OCI-LY3 (cell line): ENCODE measurements around the gene EFR3B.

Experiments used
- H2AFZ ChIP-seq: fragments of 200-600, 300-600 bp; shearing (Covaris generic); 2 replicates; pipeline ENCODE4 v1.6.0; 2014; ENCODE audit warnings: antibody characterized with exemption, low read depth, low read length
- H3K27ac ChIP-seq: fragments of 200-600, 300-600 bp; sonication (generic); 2 replicates; pipeline ENCODE4 v1.5.1; 2014; ENCODE audit warnings: mild to moderate bottlenecking, low read length, moderate library complexity, mixed read lengths
- H3K27me3 ChIP-seq: fragments of 200-600, 300-600 bp; sonication (generic); 2 replicates; pipeline ENCODE4 v1.6.1; 2014; ENCODE audit warnings: low read depth, low read length, mixed read lengths
- H3K36me3 ChIP-seq: fragments of 200-600, 300-600 bp; sonication (generic); replicated peaks from 2 replicates; pipeline ENCODE3; 2014; ENCODE audit warnings: low read depth, low read length, mixed read lengths
- H3K4me1 ChIP-seq: fragments of 300-600, 200-600 bp; sonication (generic); 2 replicates; pipeline ENCODE4 v1.6.1; 2014; ENCODE audit warnings: low read length, mixed read lengths
- H3K4me2 ChIP-seq: fragments of 200-600, 300-600 bp; sonication (generic); 2 replicates; pipeline ENCODE4 v1.6.1; 2014; ENCODE audit warnings: low read length, mixed read lengths
- H3K4me3 ChIP-seq: fragments of 300-600, 200-600 bp; sonication (generic); 2 replicates; pipeline ENCODE4 v1.5.1; 2014; ENCODE audit warnings: antibody characterized with exemption, mild to moderate bottlenecking, low read length, moderate library complexity
- H3K79me2 ChIP-seq: fragments of 300-600, 200-600 bp; shearing (Covaris generic); 2 replicates; pipeline ENCODE4 v1.6.1; 2014; ENCODE audit warnings: mild to moderate bottlenecking, low read length, mixed read lengths
- H3K9ac ChIP-seq: fragments of 300-600, 200-600 bp; shearing (Covaris generic); 2 replicates; pipeline ENCODE4 v1.6.0; 2014; ENCODE audit warnings: mild to moderate bottlenecking, low read length, moderate library complexity
- H3K9me3 ChIP-seq: fragments of 200-600, 300-600 bp; shearing (Covaris generic); 2 replicates; pipeline ENCODE4 v1.6.1; 2014; ENCODE audit warnings: low read length, mixed read lengths; ENCODE audit not compliant: insufficient read depth
- H4K20me1 ChIP-seq: fragments of 200-600, 300-600 bp; sonication (generic); 2 replicates; pipeline ENCODE4 v1.6.1; 2016; ENCODE audit warnings: low read length, mixed read lengths; ENCODE audit not compliant: insufficient read depth
- EZH2phosphoT487 ChIP-seq: fragments of 200-600 bp; shearing (Covaris generic); IDR thresholded peaks from 2 replicates; pipeline ENCODE4 v1.6.1; 2018; ENCODE audit warnings: antibody characterized with exemption, mixed run types, low read depth
- TF ChIP-seq, protein P1 (sequence below): fragments of 200-600, 300-600 bp; sonication (generic); IDR thresholded peaks from 2 replicates; pipeline ENCODE4 v1.5.1; 2014; ENCODE audit warnings: antibody characterized with exemption, low read length, low read depth

The EFR3B gene

DNA sequence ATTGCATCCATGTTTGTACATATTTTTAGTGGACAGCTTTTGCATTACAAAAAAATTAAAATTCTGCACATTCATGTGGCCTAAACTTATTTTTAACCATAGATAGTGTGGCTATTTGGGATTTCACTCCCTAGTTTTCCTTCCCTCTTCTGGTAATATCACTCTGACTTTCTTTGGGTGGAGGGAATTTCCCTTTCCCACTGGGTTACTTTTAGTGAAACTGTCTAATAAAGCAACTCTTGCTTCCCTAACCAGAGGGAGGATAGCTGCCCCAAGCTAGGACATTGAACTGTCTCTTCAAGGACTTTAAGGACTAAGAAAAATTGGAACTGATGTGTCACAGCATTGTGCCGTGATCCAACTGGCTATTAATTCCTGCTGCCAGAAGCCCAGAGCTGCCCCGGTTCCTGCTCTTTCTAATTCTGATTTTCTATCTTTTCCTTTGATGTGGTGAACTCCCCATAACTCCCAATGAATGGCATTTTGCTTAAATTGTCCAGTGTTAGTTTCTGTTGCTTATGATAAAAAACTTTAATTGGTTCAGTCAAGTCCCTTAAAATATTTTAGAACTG lies 20.0 kb upstream of the EFR3B start:
- H3K4me2 ChIP-seq, result peak overlapping the region; percentile 62
- H3K27me3 ChIP-seq, result peaks cover 47% of the 10 kb centered on the region
- no peaks in the 10 kb centered on the region for H3K79me2 ChIP-seq
- H3K36me3 ChIP-seq, result no peaks in the 10 kb centered on the region
- no peak for TF ChIP-seq EZH2phosphoT487
- TF ChIP-seq, protein P1, sequence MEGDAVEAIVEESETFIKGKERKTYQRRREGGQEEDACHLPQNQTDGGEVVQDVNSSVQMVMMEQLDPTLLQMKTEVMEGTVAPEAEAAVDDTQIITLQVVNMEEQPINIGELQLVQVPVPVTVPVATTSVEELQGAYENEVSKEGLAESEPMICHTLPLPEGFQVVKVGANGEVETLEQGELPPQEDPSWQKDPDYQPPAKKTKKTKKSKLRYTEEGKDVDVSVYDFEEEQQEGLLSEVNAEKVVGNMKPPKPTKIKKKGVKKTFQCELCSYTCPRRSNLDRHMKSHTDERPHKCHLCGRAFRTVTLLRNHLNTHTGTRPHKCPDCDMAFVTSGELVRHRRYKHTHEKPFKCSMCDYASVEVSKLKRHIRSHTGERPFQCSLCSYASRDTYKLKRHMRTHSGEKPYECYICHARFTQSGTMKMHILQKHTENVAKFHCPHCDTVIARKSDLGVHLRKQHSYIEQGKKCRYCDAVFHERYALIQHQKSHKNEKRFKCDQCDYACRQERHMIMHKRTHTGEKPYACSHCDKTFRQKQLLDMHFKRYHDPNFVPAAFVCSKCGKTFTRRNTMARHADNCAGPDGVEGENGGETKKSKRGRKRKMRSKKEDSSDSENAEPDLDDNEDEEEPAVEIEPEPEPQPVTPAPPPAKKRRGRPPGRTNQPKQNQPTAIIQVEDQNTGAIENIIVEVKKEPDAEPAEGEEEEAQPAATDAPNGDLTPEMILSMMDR, result no peak
- H3K4me3 ChIP-seq, result peak overlapping the region; percentile 37; the same call in 1 of the 2 replicates
- H3K4me1 ChIP-seq, result peaks cover 39% of the 10 kb centered on the region
- no peaks in the 10 kb centered on the region for H4K20me1 ChIP-seq
- no peak overlapping the region for H3K9ac ChIP-seq
- no peaks in the 10 kb centered on the region for H3K9me3 ChIP-seq
- no peak overlapping the region for H2AFZ ChIP-seq
- no peak overlapping the region for H3K27ac ChIP-seq

DNA sequence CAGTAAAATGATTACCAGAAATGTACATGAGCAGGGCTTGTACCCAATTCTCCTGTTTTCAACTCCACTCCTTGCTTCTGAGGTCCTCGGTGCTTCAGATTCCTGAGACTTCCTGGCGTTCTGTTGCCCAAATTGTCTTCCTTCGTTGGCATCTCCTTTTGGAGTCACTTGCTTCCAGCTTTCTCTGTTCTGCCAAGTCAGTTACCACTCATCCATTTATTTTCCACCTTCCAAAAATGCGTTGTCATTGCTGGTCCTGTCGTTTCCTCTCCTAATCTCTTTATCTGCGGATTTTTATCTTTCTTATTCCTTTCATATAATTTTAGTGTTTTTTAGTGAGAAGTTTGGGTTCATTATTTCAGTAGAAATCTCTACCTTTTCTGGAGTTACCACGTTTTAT lies 18.5 kb upstream of the EFR3B start:
- Histone ChIP-seq H2AFZ (no peak overlapping the region), H3K9me3 (no peaks in the 10 kb centered on the region), H3K27me3 (peaks cover 40% of the 10 kb centered on the region), H3K36me3 (no peaks in the 10 kb centered on the region), H3K4me3 (no peak overlapping the region), H3K9ac (no peak overlapping the region), H3K79me2 (no peaks in the 10 kb centered on the region), H4K20me1 (no peaks in the 10 kb centered on the region), H3K4me1 (peaks cover 32% of the 10 kb centered on the region), H3K27ac (no peak overlapping the region), H3K4me2 (no peak overlapping the region)
- TF ChIP-seq EZH2phosphoT487, result no peak
- TF ChIP-seq, protein P1, result no peak

DNA sequence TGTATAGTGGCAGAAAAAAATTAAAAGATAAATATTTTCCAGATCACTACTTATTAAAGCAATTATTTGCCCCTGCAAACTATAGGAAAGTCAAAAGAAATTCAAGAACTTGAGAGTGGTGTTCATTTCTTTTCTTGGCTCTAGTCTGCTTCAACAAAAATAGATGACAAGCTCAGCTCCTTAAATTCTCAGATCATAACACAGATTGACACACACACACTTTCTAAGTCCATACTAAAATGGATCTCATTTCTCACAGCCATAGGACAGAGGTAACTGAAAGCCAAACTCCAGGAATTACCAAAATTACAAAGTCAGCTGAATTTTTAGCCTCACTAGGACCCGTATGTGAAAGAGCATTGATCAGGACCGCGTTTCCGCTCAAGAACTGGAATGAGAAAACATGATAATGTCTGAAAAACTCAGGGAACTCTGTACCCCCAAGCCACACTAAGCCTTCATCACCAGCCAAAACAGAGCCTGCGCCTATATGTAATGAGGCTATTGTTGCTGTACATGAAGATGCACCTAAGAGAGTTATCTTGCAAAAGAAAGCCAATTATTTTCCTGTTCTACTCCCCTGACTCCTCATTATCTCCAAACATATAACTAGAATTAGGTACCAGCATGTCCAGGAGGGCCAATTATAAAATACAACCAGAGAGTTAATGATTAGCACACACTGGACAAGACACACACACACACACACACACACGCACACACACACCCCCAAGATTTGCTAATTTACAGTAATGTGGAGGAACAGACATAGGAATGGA lies 16.5 kb upstream of the EFR3B start:
- no peaks in the 10 kb centered on the region for H3K9me3 ChIP-seq
- TF ChIP-seq, protein P1, result no peak
- no peak for TF ChIP-seq EZH2phosphoT487
- H3K4me2 ChIP-seq, result no peak overlapping the region
- no peaks in the 10 kb centered on the region for H3K36me3 ChIP-seq
- H3K27me3 ChIP-seq, result peaks cover 40% of the 10 kb centered on the region
- no peak overlapping the region for H3K9ac ChIP-seq
- H4K20me1 ChIP-seq, result no peaks in the 10 kb centered on the region
- H3K4me1 ChIP-seq, result peaks cover 18% of the 10 kb centered on the region
- H3K79me2 ChIP-seq, result no peaks in the 10 kb centered on the region
- no peak overlapping the region for H3K4me3 ChIP-seq
- no peak overlapping the region for H3K27ac ChIP-seq
- no peak overlapping the region for H2AFZ ChIP-seq

DNA sequence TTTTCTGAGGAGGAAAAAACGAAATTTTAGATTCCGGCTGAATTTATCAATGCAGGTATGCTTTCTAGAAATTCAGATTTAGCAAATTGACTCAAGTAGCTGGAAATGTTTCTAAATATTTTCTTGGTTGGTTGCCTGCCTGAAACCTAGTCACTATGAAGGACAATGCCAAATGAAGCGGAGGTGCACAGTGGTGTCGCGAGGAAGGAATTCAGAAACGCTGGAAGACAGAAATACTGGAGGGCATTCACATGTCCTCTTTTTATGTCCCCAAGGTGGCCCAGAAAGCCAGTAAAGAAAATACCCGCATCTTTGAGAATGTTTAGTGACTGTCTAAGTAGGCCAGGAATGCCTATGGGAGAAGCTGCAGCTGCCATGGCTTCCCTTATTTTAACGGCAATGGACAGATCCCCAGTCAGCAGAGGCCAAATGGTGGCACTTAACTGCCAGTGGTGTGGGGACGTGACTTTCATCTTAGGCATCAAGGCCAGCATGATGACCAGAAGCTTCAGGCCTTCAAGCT lies 15.8 kb upstream of the EFR3B start:
- no peak for TF ChIP-seq EZH2phosphoT487
- TF ChIP-seq, protein P1, result no peak
- Histone ChIP-seq H3K9me3 (no peaks in the 10 kb centered on the region), H3K4me2 (no peak overlapping the region), H4K20me1 (no peaks in the 10 kb centered on the region), H3K79me2 (no peaks in the 10 kb centered on the region), H3K27ac (no peak overlapping the region), H3K4me1 (peaks cover 19% of the 10 kb centered on the region), H2AFZ (no peak overlapping the region), H3K36me3 (no peaks in the 10 kb centered on the region), H3K9ac (no peak overlapping the region), H3K27me3 (peaks cover 37% of the 10 kb centered on the region), H3K4me3 (no peak overlapping the region)
